D341Med (cell line): ENCODE data around the gene CCDC192.
"Not testable (repeated sequence)": the region's sequence is repeated elsewhere in the genome, so short reads cannot be mapped to it uniquely, and the experiment has no call there.

ENCODE experiments used
- DNase-seq: peaks from one replicate; pipeline ENCODE4 v3.0.0; 2012; ENCODE audit warnings: low spot score

CCDC192 gene

GRCh38 chr5:127766676-127767335 lies 63.6 kb downstream of the CCDC192 start:
- DNase-seq: no peak

GRCh38 chr5:127769386-127769785 lies 66.2 kb downstream of the CCDC192 start:
- no peak for DNase-seq

- no peak for DNase-seq
These were observed 67.1 kb downstream of the CCDC192 start for GRCh38 chr5:127770272-127770671.

GRCh38 chr5:127772531-127772930 lies 69.3 kb downstream of the CCDC192 start:
- no peak for DNase-seq

- DNase-seq: no peak
These were observed 71.0 kb downstream of the CCDC192 start for GRCh38 chr5:127774221-127774620.

- no peak for DNase-seq
These were observed 73.3 kb downstream of the CCDC192 start for GRCh38 chr5:127776477-127776876.

GRCh38 chr5:127777957-127778356 lies 74.8 kb downstream of the CCDC192 start:
- no peak for DNase-seq

- DNase-seq: not testable (repeated sequence)
These were observed 79.3 kb downstream of the CCDC192 start for GRCh38 chr5:127782450-127782849.

- no peak for DNase-seq
These were observed 82.1 kb downstream of the CCDC192 start for GRCh38 chr5:127785098-127785927.

- DNase-seq: no peak
These were observed 88.2 kb downstream of the CCDC192 start for GRCh38 chr5:127791439-127791838.

GRCh38 chr5:127791908-127792307 lies 88.7 kb downstream of the CCDC192 start:
- DNase-seq: not testable (repeated sequence)

- no peak for DNase-seq
These were observed 89.9 kb downstream of the CCDC192 start for GRCh38 chr5:127793052-127793451.

GRCh38 chr5:127793879-127794278 lies 90.7 kb downstream of the CCDC192 start:
- no peak for DNase-seq

GRCh38 chr5:127796211-127796610 lies 93.0 kb downstream of the CCDC192 start:
- no peak for DNase-seq

- no peak for DNase-seq
These were observed 96.2 kb downstream of the CCDC192 start for GRCh38 chr5:127799293-127799905.

- DNase-seq: no peak
These were observed 98.7 kb downstream of the CCDC192 start for GRCh38 chr5:127801751-127802476.

GRCh38 chr5:127802477-127802865 lies 99.3 kb downstream of the CCDC192 start:
- DNase-seq: no peak

GRCh38 chr5:127804886-127805426 lies 101.8 kb downstream of the CCDC192 start:
- no peak for DNase-seq

- no peak for DNase-seq
These were observed 102.3 kb downstream of the CCDC192 start for GRCh38 chr5:127805448-127805847.

GRCh38 chr5:127806776-127807175 lies 103.6 kb downstream of the CCDC192 start:
- DNase-seq: no peak

GRCh38 chr5:127809533-127809932 lies 106.3 kb downstream of the CCDC192 start:
- DNase-seq: no peak

- DNase-seq: no peak
These were observed 106.8 kb downstream of the CCDC192 start for GRCh38 chr5:127810017-127810416.
